HG03045 (cell line): Measurements from ENCODE around the gene ARHGEF10L.

Source experiments
- ATAC-seq: cut with Tn5 transposase; IDR thresholded peaks from one replicate; pipeline ENCODE4 v1.9.1; 2021; ENCODE audit warnings: mild to moderate bottlenecking, moderate library complexity; ENCODE audit not compliant: unreplicated experiment

ARHGEF10L gene

GRCh38 chr1:17588048-17588871 is 48.8 kb downstream of the ARHGEF10L start:
- ATAC-seq, result no peak

GRCh38 chr1:17591814-17592430 is 52.4 kb downstream of the ARHGEF10L start:
- no peak for ATAC-seq

- no peak for ATAC-seq
Measured at GRCh38 chr1:17594026-17594425, 54.5 kb downstream of the ARHGEF10L start.

GRCh38 chr1:17594690-17595601 is 55.4 kb downstream of the ARHGEF10L start:
- ATAC-seq, result no peak

- no peak for ATAC-seq
Measured at GRCh38 chr1:17595602-17595925, 56.1 kb downstream of the ARHGEF10L start.

- no peak for ATAC-seq
Measured at GRCh38 chr1:17596186-17596585, 56.7 kb downstream of the ARHGEF10L start.

- no peak for ATAC-seq
Measured at GRCh38 chr1:17596651-17597509, 57.4 kb downstream of the ARHGEF10L start.

GRCh38 chr1:17597651-17598050 is 58.2 kb downstream of the ARHGEF10L start:
- no peak for ATAC-seq

GRCh38 chr1:17598251-17598650 is 58.8 kb downstream of the ARHGEF10L start:
- no peak for ATAC-seq

- ATAC-seq, result no peak
Measured at GRCh38 chr1:17599291-17599953, 59.9 kb downstream of the ARHGEF10L start.

- ATAC-seq, result no peak
Measured at GRCh38 chr1:17599954-17600300, 60.4 kb downstream of the ARHGEF10L start.

GRCh38 chr1:17600321-17600720 is 60.8 kb downstream of the ARHGEF10L start:
- no peak for ATAC-seq

GRCh38 chr1:17601643-17602382 is 62.3 kb downstream of the ARHGEF10L start:
- no peak for ATAC-seq

- ATAC-seq, result no peak
Measured at GRCh38 chr1:17603091-17603841, 63.8 kb downstream of the ARHGEF10L start.

- ATAC-seq, result no peak
Measured at GRCh38 chr1:17605582-17606344, 66.3 kb downstream of the ARHGEF10L start.

- ATAC-seq, result no peak
Measured at GRCh38 chr1:17606826-17607440, 67.4 kb downstream of the ARHGEF10L start.
